COR-L47 (cell line): Measurements from ENCODE around the gene TREH.
A peak's percentile ranks its signal among the peaks of the same experiment; 100 is the strongest.
"Not testable (repeated sequence)": the region's sequence is repeated elsewhere in the genome, so short reads cannot be mapped to it uniquely, and the experiment has no call there.

Source experiments
- DNase-seq: peaks from one replicate; lab custom pipeline; 2025; lab: John Stamatoyannopoulos, UW

Gene TREH

GRCh38 chr11:118696673-118697226 is 17.3 kb upstream of the TREH start:
- DNase-seq, result no peak

- no peak for DNase-seq
Measured at GRCh38 chr11:118694771-118695170, 15.3 kb upstream of the TREH start.

DNA sequence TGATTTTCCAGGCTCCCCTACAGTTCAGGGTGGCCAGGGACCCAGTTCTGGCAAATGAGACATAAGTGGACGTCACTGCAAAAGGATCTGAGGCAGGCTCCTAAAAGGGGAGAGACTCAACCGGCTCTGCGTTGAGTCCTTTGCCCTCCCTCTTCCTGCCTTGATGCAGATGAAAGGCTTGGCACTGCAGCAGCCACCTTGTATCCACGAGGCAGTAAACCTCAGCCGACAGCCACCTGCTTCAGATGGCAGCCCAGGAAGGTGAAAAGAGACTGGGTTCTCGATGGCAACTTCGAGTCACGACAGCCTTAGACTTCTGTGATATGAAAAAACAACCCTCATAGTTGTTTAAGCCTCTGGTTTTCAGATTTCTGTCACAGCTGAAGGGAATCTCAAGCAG is 14.7 kb upstream of the TREH start:
- DNase-seq, result no peak

DNA sequence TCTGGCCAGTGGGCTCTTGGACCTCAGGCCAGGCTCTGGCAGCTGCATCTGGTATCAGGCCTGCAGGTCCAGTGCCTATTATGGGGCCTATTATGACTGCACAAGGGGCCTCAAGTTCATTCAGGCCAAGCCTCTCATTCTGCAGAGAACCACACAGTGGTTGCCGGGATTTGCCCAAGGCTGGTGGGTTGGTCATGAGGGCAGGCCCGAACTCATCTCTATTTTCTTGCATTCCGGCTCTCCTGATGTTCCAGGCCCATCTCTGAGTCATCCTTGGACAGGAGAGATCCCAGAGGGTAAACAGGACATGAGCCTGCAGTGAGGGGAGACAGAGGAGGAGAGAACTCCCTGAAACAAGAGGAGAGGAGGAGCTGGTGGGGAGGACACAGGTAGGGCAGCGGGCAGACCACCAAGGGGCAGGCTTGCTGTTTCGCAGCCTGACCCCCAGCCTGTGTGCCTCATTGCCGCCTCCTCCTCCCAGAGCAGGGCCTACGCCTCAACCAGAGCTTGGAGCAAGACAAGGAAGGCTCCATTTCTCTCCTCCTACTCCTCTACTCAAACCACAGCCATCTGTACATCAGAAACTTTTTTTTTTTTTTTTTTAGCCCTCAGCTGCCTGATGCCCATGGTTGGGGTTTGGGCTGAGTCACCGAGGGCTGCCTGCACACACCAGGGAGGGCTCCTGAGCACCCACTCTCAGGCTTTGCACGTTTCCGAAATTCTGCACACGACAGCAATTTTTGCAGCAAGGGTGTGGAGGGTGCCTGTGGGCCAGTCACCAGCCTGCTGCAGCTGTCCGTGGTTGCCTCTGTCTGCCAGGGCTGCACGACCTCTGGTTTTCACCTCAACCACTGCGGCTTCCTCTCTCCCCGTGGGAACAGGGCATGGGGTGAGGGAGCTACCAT is 12.7 kb upstream of the TREH start:
- no peak for DNase-seq

GRCh38 chr11:118690553-118691304 is 11.3 kb upstream of the TREH start:
- no peak for DNase-seq

DNA sequence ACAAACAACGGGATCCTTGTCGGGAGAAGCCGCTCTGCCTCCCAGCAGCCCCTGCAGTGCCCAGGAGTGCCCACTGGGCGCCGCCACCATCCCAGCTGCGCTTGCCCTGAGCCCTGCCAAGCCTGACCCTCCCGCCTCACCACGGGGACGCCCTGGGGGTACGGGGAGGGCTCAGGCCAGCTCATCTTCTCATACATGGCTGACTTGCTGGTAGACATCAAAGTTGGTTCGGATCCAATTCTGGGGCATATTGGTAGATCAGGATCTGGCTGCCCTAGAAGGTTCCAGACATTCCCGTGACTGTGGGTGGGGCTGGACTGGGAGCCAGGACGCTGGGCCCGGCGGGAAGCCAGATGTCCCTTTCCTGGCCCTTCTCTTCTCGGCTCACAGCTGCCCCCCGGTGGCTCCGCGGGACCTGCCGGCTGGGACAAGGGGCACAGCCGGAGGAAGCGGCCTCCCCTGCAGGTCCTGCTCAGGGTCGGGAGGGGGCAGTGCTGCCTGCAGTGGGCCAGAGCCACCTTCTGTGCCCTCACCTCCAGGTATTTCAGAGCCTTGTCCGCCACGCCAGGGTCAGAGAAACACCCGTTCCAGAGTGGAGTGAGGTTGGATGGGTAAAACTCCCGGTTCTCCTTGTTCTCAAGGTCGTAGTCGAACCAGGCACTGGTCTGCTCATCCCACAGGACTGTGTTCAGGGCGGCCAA is 10.6 kb upstream of the TREH start:
- DNase-seq, result peak; percentile 88

- DNase-seq, result no peak
Measured at GRCh38 chr11:118689503-118689851, 10.0 kb upstream of the TREH start.

DNA sequence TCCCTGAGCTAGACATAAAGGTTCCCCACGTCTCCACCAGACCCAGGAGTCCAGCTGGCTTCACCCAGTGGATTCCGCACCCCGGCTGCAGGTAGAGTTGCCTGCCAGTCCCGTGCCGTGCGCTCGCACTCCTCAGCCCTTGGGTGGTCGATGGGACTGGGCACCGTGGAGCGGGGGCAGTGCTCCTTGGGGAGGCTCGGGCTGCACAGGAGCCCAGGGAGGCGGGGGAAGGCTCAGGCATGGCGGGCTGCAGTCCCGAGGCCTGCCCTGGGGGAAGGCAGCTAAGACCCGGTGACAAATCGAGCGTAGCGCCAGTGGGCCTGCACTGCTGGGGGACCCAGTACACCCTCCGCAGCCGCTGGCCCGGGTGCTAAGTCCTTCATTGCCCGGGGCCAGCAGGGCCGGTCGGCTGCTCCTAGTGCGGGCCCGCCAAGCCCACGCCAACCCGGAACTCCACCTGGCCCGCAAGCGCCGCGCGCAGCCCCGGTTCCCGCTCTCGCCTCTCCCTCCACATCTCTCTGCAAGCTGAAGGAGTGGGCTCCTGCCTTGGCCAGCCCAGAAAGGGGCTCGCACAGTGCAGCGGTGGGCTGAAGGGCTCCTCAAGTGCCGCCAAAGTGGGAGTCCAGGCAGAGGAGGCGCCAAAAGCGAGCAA is 9.5 kb upstream of the TREH start:
- DNase-seq, result no peak

DNA sequence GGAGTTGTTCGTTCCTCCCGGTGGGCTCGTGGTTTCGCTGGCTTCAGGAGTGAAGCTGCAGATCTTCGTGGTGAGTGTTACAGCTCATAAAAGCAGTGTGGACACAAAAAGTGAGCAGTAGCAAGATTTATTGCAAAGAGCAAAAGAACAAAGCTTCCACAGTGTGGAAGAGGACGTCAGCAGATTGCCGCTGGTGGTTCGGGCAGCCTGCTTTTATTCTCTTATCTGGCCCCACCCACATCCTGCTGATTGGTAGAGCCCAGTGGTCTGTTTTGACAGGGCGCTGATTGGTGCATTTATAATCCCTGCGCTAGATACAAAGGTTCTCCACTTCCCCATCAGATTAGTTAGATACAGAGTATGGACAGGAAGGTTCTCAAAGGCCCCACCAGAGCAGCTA is 8.9 kb upstream of the TREH start:
- DNase-seq, result not testable (repeated sequence)

DNA sequence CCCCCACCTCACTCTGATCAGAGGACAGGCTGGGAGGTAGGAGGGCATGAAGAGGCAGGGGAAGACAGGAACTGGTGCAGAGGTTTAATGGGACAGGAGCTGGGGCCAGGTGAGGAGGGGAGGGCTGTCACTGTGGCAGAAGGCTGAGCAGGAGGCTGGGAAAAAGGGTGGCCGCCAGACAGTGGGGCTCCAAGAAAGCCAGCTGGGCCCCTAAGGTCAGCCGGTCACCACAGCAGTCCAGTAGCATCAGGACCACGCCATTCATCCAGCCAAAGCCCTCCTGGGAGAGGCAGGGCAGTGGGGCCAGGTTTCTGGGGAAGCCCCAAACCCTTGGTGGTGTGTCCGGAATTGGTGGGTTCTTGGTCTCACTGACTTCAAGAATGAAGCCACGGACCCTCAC is 8.5 kb upstream of the TREH start:
- DNase-seq, result no peak

GRCh38 chr11:118684187-118684586 is 4.7 kb upstream of the TREH start:
- DNase-seq, result no peak

GRCh38 chr11:118682939-118683338 is 3.5 kb upstream of the TREH start:
- DNase-seq, result not testable (repeated sequence)

DNA sequence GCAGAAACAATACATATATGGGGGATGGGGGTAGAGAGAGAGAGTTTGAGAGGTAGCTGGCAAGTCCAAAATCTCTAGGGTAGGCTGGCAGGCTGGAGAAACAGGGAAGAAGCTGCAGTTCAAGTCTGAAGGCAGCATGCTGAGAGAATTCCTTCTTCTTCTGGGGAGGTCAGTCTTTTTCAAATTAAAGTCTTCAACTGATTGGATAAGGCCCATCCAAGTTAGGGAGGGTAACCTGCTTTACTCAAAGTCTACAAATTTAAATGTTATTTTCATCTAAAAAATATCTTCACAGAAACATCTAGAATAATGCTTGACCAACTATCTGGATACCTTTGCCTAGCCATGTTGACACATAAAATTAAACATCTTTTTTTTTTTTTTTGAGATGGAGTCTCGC is 2.9 kb upstream of the TREH start:
- no peak for DNase-seq

DNA sequence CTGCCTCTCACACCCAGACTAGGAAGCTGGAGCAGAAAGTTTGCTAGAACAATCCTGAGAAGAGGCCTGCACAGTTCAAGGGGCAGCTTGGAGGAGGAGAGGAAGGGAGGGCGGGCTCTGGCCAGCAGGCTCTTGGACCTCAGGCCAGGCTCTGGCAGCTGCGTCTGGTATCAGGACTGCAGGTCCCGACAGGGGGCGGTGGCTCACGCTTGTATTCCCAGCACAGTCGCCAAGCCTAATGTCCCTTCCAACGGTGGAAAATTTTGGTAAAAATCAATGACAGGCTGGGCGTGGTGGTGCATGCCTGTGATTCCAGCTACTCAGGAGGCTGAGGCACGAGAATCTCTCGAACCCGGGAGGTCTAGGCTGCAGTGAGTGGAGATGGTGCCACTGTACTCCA is 542 bp downstream of the TREH start:
- not testable (repeated sequence) for DNase-seq

DNA sequence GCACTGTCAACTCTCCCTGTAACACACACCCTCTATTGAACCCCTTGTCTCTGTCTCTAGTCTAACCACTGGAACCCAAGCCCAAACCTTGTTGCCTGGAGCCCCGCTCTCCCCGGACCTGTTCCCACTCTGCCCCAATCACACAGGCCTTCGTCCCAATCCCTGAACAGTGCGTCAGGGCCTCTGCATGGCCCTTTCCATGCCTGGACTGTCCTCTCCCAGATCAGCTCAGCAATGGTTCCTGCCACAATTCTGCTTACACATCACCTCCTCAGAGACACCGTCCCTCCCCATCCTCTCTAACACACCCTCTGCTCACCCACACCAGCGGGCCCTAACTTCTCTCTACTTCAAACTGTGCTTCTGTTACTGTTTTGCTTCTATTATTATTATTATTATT is 1.5 kb downstream of the TREH start:
- no peak for DNase-seq

GRCh38 chr11:118674082-118674435 is 5.4 kb downstream of the TREH start:
- no peak for DNase-seq

- no peak for DNase-seq
Measured at GRCh38 chr11:118673361-118674081, 5.9 kb downstream of the TREH start.

GRCh38 chr11:118672846-118673245 is 6.6 kb downstream of the TREH start:
- DNase-seq, result no peak

- DNase-seq, result no peak
Measured at GRCh38 chr11:118671254-118671653, 8.2 kb downstream of the TREH start.

DNA sequence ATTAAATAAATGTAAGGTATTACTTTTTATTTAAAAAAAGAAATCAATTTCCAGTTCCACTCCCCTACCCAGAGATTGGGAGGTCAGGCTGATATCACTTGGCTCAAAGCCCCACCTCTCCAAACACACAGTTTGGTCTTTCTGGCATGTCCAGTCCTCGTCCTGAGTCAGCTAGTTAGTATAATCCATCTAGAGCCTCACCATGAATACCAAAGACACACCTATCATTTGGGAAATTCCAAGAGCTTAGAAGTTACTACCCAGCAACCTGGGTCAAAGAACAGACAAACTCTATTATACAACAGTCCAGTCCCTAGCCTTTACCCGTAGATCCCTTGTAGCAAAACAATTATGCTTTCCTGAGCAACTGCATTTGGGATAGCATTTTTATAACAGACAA is 9.4 kb downstream of the TREH start:
- DNase-seq, result no peak

GRCh38 chr11:118666371-118666770 is 13.1 kb downstream of the TREH start:
- no peak for DNase-seq
